HG03575 (cell line): ENCODE results near the gene GPR107.

Experiments used
- ATAC-seq: cut with Tn5 transposase; IDR thresholded peaks from one replicate; pipeline ENCODE4 v1.9.1; 2021; ENCODE audit not compliant: unreplicated experiment, insufficient number of reproducible peaks, low FRiP score; ENCODE audit errors: extremely low read depth

The GPR107 gene

GRCh38 chr9:130145658-130146057 lies 92.0 kb downstream of the GPR107 start:
- ATAC-seq = no peak

- no peak for ATAC-seq
Measured at GRCh38 chr9:130147198-130147597, 93.5 kb downstream of the GPR107 start.

- no peak for ATAC-seq
Measured at GRCh38 chr9:130147910-130148309, 94.2 kb downstream of the GPR107 start.

- no peak for ATAC-seq
Measured at GRCh38 chr9:130149031-130149430, 95.3 kb downstream of the GPR107 start.

- ATAC-seq = no peak
Measured at GRCh38 chr9:130149654-130150286, 96.1 kb downstream of the GPR107 start.

GRCh38 chr9:130150779-130151382 lies 97.2 kb downstream of the GPR107 start:
- no peak for ATAC-seq

- no peak for ATAC-seq
Measured at GRCh38 chr9:130154816-130155215, 101.1 kb downstream of the GPR107 start.

GRCh38 chr9:130155647-130156046 lies 101.9 kb downstream of the GPR107 start:
- no peak for ATAC-seq

GRCh38 chr9:130156672-130157071 lies 103.0 kb downstream of the GPR107 start:
- ATAC-seq = no peak

- ATAC-seq = no peak
Measured at GRCh38 chr9:130157079-130157478, 103.4 kb downstream of the GPR107 start.

- no peak for ATAC-seq
Measured at GRCh38 chr9:130158001-130158400, 104.3 kb downstream of the GPR107 start.

GRCh38 chr9:130159057-130159456 lies 105.4 kb downstream of the GPR107 start:
- no peak for ATAC-seq

- ATAC-seq = no peak
Measured at GRCh38 chr9:130159915-130160670, 106.4 kb downstream of the GPR107 start.

GRCh38 chr9:130160862-130161470 lies 107.3 kb downstream of the GPR107 start:
- no peak for ATAC-seq

- ATAC-seq = no peak
Measured at GRCh38 chr9:130165579-130165978, 111.9 kb downstream of the GPR107 start.

GRCh38 chr9:130166399-130166798 lies 112.7 kb downstream of the GPR107 start:
- no peak for ATAC-seq

GRCh38 chr9:130167927-130168326 lies 114.2 kb downstream of the GPR107 start:
- ATAC-seq = no peak

- no peak for ATAC-seq
Measured at GRCh38 chr9:130171226-130172148, 117.8 kb downstream of the GPR107 start.
